Mesendoderm (in vitro differentiated cells): ENCODE measurements around the gene CALU.

Source experiments
- DNase-seq: peaks from one replicate; pipeline ENCODE4 v3.0.0; 2013
- H2AK5ac ChIP-seq: 2 replicates; pipeline ENCODE4 v1.6.1; 2013; ENCODE audit warnings: low read length, inconsistent platforms
- H2BK120ac ChIP-seq: 2 replicates; pipeline ENCODE4 v1.6.1; 2013; ENCODE audit warnings: low read depth, mild to moderate bottlenecking, low read length, moderate library complexity, mixed read lengths
- H2BK15ac ChIP-seq: replicated peaks from 2 replicates; pipeline ENCODE4 v1.6.1; 2013; ENCODE audit warnings: low read depth, mild to moderate bottlenecking, moderate library complexity
- H2BK5ac ChIP-seq: 2 replicates; pipeline ENCODE4 v1.6.1; 2013; ENCODE audit warnings: low read length, inconsistent platforms
- H3K18ac ChIP-seq: 2 replicates; pipeline ENCODE4 v1.6.1; 2013; ENCODE audit warnings: mild to moderate bottlenecking, low read length, mixed read lengths
- H3K23ac ChIP-seq: one replicate; pipeline ENCODE4 v1.6.1; 2013; ENCODE audit warnings: low read length
- H3K27ac ChIP-seq: 2 replicates; pipeline ENCODE4 v1.5.1; 2013; ENCODE audit warnings: low read depth, mild to moderate bottlenecking, inconsistent platforms, low read length, moderate library complexity
- H3K27me3 ChIP-seq: 2 replicates; pipeline ENCODE4 v1.6.1; 2013; ENCODE audit warnings: low read length, control low read depth, mild to moderate bottlenecking, inconsistent platforms; ENCODE audit not compliant: insufficient read depth, poor library complexity
- H3K36me3 ChIP-seq: 2 replicates; pipeline ENCODE4 v1.6.1; 2013; ENCODE audit warnings: low read length, inconsistent platforms; ENCODE audit not compliant: control insufficient read depth, insufficient read depth
- H3K4ac ChIP-seq: one replicate; pipeline ENCODE4 v1.6.1; 2013; ENCODE audit warnings: low read depth, mild to moderate bottlenecking, low read length, moderate library complexity
- H3K4me1 ChIP-seq: 2 replicates; pipeline ENCODE4 v1.6.1; 2013; ENCODE audit warnings: low read depth, low read length, inconsistent platforms; ENCODE audit not compliant: control insufficient read depth
- H3K4me2 ChIP-seq: 2 replicates; pipeline ENCODE4 v1.6.1; 2013; ENCODE audit warnings: low read length
- H3K4me3 ChIP-seq: 2 replicates; pipeline ENCODE4 v1.5.1; 2013; ENCODE audit warnings: mild to moderate bottlenecking, low read length
- H3K56ac ChIP-seq: one replicate; pipeline ENCODE4 v1.6.1; 2013; ENCODE audit warnings: low read length
- H3K79me1 ChIP-seq: 2 replicates; pipeline ENCODE4 v1.6.1; 2013; ENCODE audit warnings: low read length, inconsistent platforms
- H3K79me2 ChIP-seq: 2 replicates; pipeline ENCODE4 v1.6.1; 2013; ENCODE audit warnings: mild to moderate bottlenecking, low read length; ENCODE audit not compliant: control insufficient read depth, insufficient read depth
- H3K9ac ChIP-seq: 2 replicates; pipeline ENCODE4 v1.6.1; 2013; ENCODE audit warnings: low read length, inconsistent platforms
- H4K5ac ChIP-seq: one replicate; pipeline ENCODE4 v1.6.1; 2013; ENCODE audit warnings: low read length
- H4K8ac ChIP-seq: one replicate; pipeline ENCODE4 v1.6.1; 2013; ENCODE audit warnings: low read depth, mild to moderate bottlenecking, control low read depth, low read length, moderate library complexity
- WGBS: extraction: QIAGEN DNeasy Blood & Tissue Kit; methylation state at CpG from one replicate; pipeline ENCODE4 v1.1.7; 2013; ENCODE audit warnings: low lambda C conversion rate, missing lambda C conversion rate; ENCODE audit not compliant: insufficient coverage; ENCODE audit errors: extremely low coverage; 5-methylcytosine and 5-hydroxymethylcytosine counted together

Gene CALU

DNA sequence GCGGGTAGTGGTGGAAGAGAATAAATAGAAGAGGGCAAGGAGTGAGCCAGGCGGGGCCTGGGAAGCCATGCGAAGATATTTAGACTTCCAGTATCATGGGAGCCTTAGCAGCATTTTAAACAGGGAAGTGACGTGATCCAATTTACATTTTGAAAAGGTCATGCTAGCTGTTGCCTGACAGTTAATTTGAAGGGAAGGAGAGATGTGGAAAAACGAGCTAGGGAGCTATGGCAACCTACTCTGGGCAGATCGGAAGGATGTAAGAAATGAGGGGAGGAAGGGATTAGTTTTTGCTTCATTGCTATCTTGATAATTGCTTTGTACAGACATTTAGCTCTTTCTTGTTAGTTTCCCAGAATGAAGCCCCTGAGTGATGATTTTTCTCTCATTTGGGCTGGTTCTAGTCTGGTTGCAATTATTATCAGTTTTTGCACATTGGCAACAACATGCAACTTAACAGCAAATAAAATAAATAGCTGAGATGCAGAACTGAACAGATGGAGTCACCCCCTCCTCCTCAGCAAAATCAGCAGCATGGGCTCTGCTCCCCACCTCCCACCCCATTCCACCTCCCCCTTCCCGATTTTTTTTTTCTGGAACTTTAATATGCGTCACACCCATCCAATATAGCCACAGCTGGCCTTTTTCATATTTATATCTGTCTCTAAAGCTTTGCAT is 13.0 kb upstream of the CALU start:
- no CpG with 5 or more reads among the region's 8 CpGs for WGBS
- H2AK5ac ChIP-seq = no peak overlapping the region
- no peak overlapping the region for H2BK120ac ChIP-seq
- H3K18ac ChIP-seq = no peak overlapping the region
- H3K23ac ChIP-seq = no peak overlapping the region
- H3K79me1 ChIP-seq = no peaks in the 10 kb centered on the region
- H2BK15ac ChIP-seq = no peak overlapping the region
- no peak overlapping the region for H3K27ac ChIP-seq
- H3K4me2 ChIP-seq = no peak overlapping the region
- DNase-seq = no peak
- no peak overlapping the region for H2BK5ac ChIP-seq
- H4K5ac ChIP-seq = no peak overlapping the region
- H3K9ac ChIP-seq = no peak overlapping the region
- no peak overlapping the region for H3K56ac ChIP-seq
- no peak overlapping the region for H4K8ac ChIP-seq
- H3K36me3 ChIP-seq = no peaks in the 10 kb centered on the region
- no peak overlapping the region for H3K4me3 ChIP-seq
- H3K27me3 ChIP-seq = no peaks in the 10 kb centered on the region
- no peak overlapping the region for H3K4ac ChIP-seq
- no peaks in the 10 kb centered on the region for H3K79me2 ChIP-seq
- H3K4me1 ChIP-seq = no peaks in the 10 kb centered on the region

DNA sequence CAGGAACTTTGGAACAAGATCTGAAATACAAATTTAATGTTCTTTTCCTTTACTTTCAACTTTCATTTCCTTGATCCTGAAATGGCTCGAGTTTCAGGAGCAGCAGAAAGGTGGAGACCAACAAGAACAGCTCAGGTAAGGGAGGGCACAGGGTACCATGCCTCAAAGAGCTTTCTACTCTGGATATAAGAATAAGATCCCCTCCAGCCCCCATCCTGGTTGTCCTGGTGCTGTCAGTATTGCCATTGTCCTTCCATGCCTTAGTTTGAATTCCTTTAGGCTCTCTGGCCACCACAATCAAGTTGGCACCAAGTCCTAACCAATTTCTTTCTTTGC is 12.5 kb upstream of the CALU start:
- H3K4ac ChIP-seq = no peak overlapping the region
- H3K27ac ChIP-seq = no peak overlapping the region
- H3K56ac ChIP-seq = no peak overlapping the region
- WGBS = no CpG with 5 or more reads among the region's 1 CpG
- H3K23ac ChIP-seq = no peak overlapping the region
- no peaks in the 10 kb centered on the region for H3K79me1 ChIP-seq
- no peak for DNase-seq
- H3K4me3 ChIP-seq = no peak overlapping the region
- H3K18ac ChIP-seq = no peak overlapping the region
- H2AK5ac ChIP-seq = no peak overlapping the region
- H2BK120ac ChIP-seq = no peak overlapping the region
- H4K5ac ChIP-seq = no peak overlapping the region
- no peak overlapping the region for H3K9ac ChIP-seq
- no peak overlapping the region for H2BK15ac ChIP-seq
- no peak overlapping the region for H2BK5ac ChIP-seq
- no peaks in the 10 kb centered on the region for H3K79me2 ChIP-seq
- H3K36me3 ChIP-seq = no peaks in the 10 kb centered on the region
- no peak overlapping the region for H3K4me2 ChIP-seq
- no peaks in the 10 kb centered on the region for H3K4me1 ChIP-seq
- no peak overlapping the region for H4K8ac ChIP-seq
- H3K27me3 ChIP-seq = no peaks in the 10 kb centered on the region

GRCh38 chr7:128727239-128727638 is 11.9 kb upstream of the CALU start:
- Histone ChIP-seq H4K8ac (no peak overlapping the region), H3K27ac (no peak overlapping the region), H3K36me3 (no peaks in the 10 kb centered on the region), H2BK15ac (no peak overlapping the region), H3K79me2 (no peaks in the 10 kb centered on the region), H3K4me3 (no peak overlapping the region), H3K4me1 (no peaks in the 10 kb centered on the region), H3K18ac (no peak overlapping the region), H3K56ac (no peak overlapping the region), H3K27me3 (no peaks in the 10 kb centered on the region), H3K9ac (no peak overlapping the region), H2AK5ac (no peak overlapping the region), H4K5ac (no peak overlapping the region), H2BK5ac (no peak overlapping the region), H3K4me2 (no peak overlapping the region), H3K4ac (no peak overlapping the region), H3K23ac (no peak overlapping the region), H2BK120ac (no peak overlapping the region), H3K79me1 (no peaks in the 10 kb centered on the region)
- no CpG with 5 or more reads among the region's 4 CpGs for WGBS
- no peak for DNase-seq

- Histone ChIP-seq H3K36me3 (no peaks in the 10 kb centered on the region), H2BK5ac (no peak overlapping the region), H3K27me3 (no peaks in the 10 kb centered on the region), H3K18ac (no peak overlapping the region), H3K4me2 (no peak overlapping the region), H4K5ac (no peak overlapping the region), H3K56ac (no peak overlapping the region), H3K27ac (no peak overlapping the region), H3K9ac (no peak overlapping the region), H3K79me2 (no peaks in the 10 kb centered on the region), H3K4ac (no peak overlapping the region), H3K23ac (no peak overlapping the region), H2AK5ac (no peak overlapping the region), H3K4me3 (no peak overlapping the region), H4K8ac (no peak overlapping the region), H3K79me1 (no peaks in the 10 kb centered on the region), H3K4me1 (no peaks in the 10 kb centered on the region), H2BK120ac (no peak overlapping the region), H2BK15ac (no peak overlapping the region)
- WGBS = no CpG with 5 or more reads among the region's 2 CpGs
- no peak for DNase-seq
Measured at GRCh38 chr7:128728598-128728997, 10.6 kb upstream of the CALU start.

GRCh38 chr7:128729494-128729893 is 9.7 kb upstream of the CALU start:
- no peak overlapping the region for H3K4ac ChIP-seq
- H3K36me3 ChIP-seq = no peaks in the 10 kb centered on the region
- H3K23ac ChIP-seq = no peak overlapping the region
- H3K9ac ChIP-seq = no peak overlapping the region
- no peak overlapping the region for H2BK120ac ChIP-seq
- no peak overlapping the region for H2BK5ac ChIP-seq
- H3K27me3 ChIP-seq = no peaks in the 10 kb centered on the region
- no peak overlapping the region for H3K56ac ChIP-seq
- no peak overlapping the region for H4K5ac ChIP-seq
- no peak overlapping the region for H2BK15ac ChIP-seq
- no peaks in the 10 kb centered on the region for H3K4me1 ChIP-seq
- no peak overlapping the region for H3K27ac ChIP-seq
- no peak for DNase-seq
- no peak overlapping the region for H4K8ac ChIP-seq
- H2AK5ac ChIP-seq = no peak overlapping the region
- no peak overlapping the region for H3K4me2 ChIP-seq
- WGBS = no CpG with 5 or more reads among the region's 4 CpGs
- H3K79me2 ChIP-seq = no peaks in the 10 kb centered on the region
- no peak overlapping the region for H3K18ac ChIP-seq
- H3K79me1 ChIP-seq = no peaks in the 10 kb centered on the region
- H3K4me3 ChIP-seq = no peak overlapping the region

DNA sequence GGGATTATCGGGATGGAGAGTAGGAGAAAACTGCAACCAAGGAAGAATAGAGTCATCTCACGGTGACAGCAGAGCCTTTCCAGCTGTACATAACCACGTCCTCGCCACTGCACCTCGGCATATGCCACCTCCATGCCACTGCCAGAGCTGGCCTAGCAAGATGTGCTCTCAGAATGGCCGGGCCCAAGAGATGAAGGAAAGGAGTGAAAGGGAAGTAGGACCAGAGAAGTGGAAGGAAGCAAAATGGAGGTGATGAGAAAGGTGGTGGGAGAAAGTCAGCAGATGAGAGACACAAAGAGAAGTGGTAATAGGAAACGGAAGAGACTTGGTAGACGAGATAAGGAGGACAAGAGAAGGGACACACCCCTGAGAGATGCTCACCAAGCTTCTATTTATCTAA is 8.0 kb upstream of the CALU start:
- H3K4me2 ChIP-seq = no peak overlapping the region
- no peaks in the 10 kb centered on the region for H3K79me1 ChIP-seq
- DNase-seq = no peak
- no peak overlapping the region for H2BK120ac ChIP-seq
- no peak overlapping the region for H2BK5ac ChIP-seq
- WGBS = no CpG with 5 or more reads among the region's 8 CpGs
- H3K56ac ChIP-seq = no peak overlapping the region
- no peak overlapping the region for H2AK5ac ChIP-seq
- H3K79me2 ChIP-seq = no peaks in the 10 kb centered on the region
- no peaks in the 10 kb centered on the region for H3K36me3 ChIP-seq
- H3K4me3 ChIP-seq = no peak overlapping the region
- no peak overlapping the region for H3K23ac ChIP-seq
- H2BK15ac ChIP-seq = no peak overlapping the region
- H3K27me3 ChIP-seq = no peaks in the 10 kb centered on the region
- no peak overlapping the region for H3K9ac ChIP-seq
- H3K4ac ChIP-seq = no peak overlapping the region
- H3K27ac ChIP-seq = no peak overlapping the region
- no peak overlapping the region for H3K18ac ChIP-seq
- no peak overlapping the region for H4K5ac ChIP-seq
- H3K4me1 ChIP-seq = no peaks in the 10 kb centered on the region
- no peak overlapping the region for H4K8ac ChIP-seq
